ENCODE results near the gene ADRA2B.

The ADRA2B gene

GRCh38 chr2:96158554-96158940, 42.2 kb upstream of the ADRA2B start:
- no peak for TF ChIP-seq ZFX (IDR thresholded peaks at IDR 0.05; ENCODE audit: borderline replicate concordance)
- TF ChIP-seq CTCF (IDR thresholded peaks at IDR 0.05): no peak
- no peak overlapping the region for H3K27ac ChIP-seq

DNA sequence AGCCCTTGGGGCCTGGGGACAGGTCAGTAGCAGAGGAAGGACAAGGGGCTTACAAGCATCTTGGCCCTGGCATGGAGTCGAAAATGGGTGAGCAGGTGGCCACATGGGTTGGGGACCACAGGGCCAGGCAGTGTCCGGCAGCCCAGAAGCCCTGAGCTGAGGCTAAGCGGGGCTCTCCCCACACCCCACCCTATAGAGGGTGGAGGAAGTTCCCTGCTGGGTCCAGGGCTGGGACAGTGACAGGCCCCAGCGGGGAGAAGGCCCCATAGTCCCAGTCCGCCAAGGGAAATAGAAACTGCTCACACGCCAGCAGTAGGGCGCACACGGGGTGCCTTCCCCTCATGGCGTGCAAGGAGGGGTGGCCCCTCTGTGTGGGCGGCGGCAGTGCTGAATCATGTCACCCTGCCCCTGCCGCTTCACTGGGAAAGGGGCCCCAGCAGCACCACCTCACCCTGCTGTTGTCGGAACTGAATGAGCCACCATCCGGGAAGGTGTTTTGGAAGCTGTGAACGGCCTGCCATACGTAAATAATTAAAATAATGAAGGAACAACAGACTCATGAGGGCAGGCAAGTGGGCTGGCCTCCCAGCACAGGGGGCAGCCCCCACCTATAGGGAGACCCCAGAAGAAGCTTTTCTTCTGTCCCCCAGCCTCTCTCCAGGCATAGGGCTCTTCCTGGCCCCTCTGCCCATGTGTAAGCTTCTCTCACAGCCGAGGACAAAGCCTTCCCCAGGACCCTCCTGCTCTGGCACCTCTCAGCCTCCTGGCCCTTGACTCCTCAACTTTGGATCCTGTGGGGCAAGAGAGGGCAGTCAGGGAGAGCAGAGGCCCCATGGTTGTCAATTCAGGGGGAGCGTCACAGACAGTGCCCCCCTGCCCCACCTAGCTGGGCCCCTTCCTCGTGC, 41.5 kb upstream of the ADRA2B start:
- H3K27ac ChIP-seq: no peak overlapping the region

GRCh38 chr2:96156926-96157648, 40.7 kb upstream of the ADRA2B start:
- TF ChIP-seq ZFX (IDR thresholded peaks at IDR 0.05; ENCODE audit: borderline replicate concordance) (no peak), CTCF (IDR thresholded peaks at IDR 0.05) (no peak)
- no peak overlapping the region for H3K27ac ChIP-seq

More for the DNA sequence above, 41.5 kb upstream of the ADRA2B start:
- TF ChIP-seq CTCF (IDR thresholded peaks at IDR 0.05) (no peak), ZFX (IDR thresholded peaks at IDR 0.05; ENCODE audit: borderline replicate concordance) (no peak)

DNA sequence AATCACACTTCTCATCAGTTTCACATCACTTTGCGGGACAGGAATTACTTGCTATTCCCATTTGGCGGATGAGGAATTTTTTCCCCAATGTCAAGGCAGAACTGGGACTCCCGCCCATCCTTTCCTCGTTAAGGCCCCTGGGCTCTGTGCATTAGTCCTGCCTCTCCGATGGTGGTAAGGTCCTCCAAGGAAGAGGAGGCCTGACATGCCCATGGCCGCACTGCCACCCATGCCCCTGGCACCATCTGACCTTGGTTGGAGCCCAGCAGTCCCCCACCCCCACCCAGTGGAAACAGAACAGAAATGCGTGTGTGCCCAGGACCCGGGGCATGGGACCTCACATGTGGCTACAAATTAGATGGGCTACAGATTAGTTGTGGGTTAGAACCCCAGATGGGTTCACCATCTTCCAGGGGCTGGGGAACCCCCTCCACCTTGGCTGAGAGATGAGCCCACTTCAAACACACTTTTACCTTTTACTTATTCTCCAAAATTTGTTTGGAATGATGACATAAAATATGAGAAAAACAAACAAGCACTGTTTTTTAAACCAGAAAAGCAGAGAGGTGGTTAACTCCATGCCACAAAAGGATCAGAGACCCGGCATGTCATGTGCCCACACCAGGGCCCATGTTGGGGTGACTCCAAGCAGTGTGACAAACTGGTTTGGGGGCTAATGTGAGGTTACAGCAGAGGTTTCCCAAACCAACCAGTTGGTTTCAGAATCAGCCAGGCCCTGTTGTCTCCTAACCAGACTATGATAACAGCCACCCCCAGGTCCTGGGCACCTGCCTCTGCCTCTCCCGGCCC, 39.8 kb upstream of the ADRA2B start:
- no peak overlapping the region for H3K27ac ChIP-seq

GRCh38 chr2:96154506-96155380, 38.4 kb upstream of the ADRA2B start:
- no peak overlapping the region for H3K27ac ChIP-seq
- TF ChIP-seq ZFX (IDR thresholded peaks at IDR 0.05; ENCODE audit: borderline replicate concordance): no peak

More for the DNA sequence above, 39.8 kb upstream of the ADRA2B start:
- TF ChIP-seq CTCF (IDR thresholded peaks at IDR 0.05) (no peak), ZFX (IDR thresholded peaks at IDR 0.05; ENCODE audit: borderline replicate concordance) (no peak)

GRCh38 chr2:96153991-96154431, 37.6 kb upstream of the ADRA2B start:
- H3K27ac ChIP-seq: no peak overlapping the region

More at GRCh38 chr2:96153991-96154431, 37.6 kb upstream of the ADRA2B start:
- TF ChIP-seq ZFX (IDR thresholded peaks at IDR 0.05; ENCODE audit: borderline replicate concordance) (no peak), CTCF (IDR thresholded peaks at IDR 0.05) (no peak)
